CD4-positive, alpha-beta T cell (primary cell): ENCODE data around the gene TRMT112. TPM values are rescaled to one million over a fixed set of nuclear protein-coding genes. Genes with fewer than 3 reads are reported as not detected.
A peak's percentile ranks its signal among the peaks of the same experiment; 100 is the strongest.

Experiments used
- ATAC-seq: fragments of 200-7000 bp; cut with Tn5 transposase; one replicate; pipeline ENCODE4 v1.10.0; 2022; ENCODE audit warnings: mild to moderate bottlenecking; ENCODE audit not compliant: poor library complexity
- CTCF ChIA-PET: fragments of 350-600 bp; sonication (Branson Sonifier 250); formaldehyde crosslinking; loops from one replicate; lab custom pipeline; 2021; ENCODE audit warnings: antibody characterized with exemption, inconsistent platforms; lab: Charles Lee
- POLR2A ChIA-PET: fragments of 350-600 bp; sonication (Branson Sonifier 250); formaldehyde crosslinking; loops from one replicate; lab custom pipeline; 2021; ENCODE audit warnings: antibody characterized with exemption, inconsistent platforms; lab: Charles Lee
- DNase-seq, 14 experiments: peaks; one replicate each; pipeline ENCODE4 v3.0.0-alpha.2; 2013 to 2020; ENCODE audit warnings: mixed read lengths in 2 of 14
- H3K27ac ChIP-seq, 2 donors: one replicate each; pipeline versions ENCODE4 v1.5.1 to v1.7.0; 2013; ENCODE audit warnings: low read length in 2 of 2, low read depth in 1 of 2, mild to moderate bottlenecking in 1 of 2
- H3K27me3 ChIP-seq, 2 experiments: 1 replicate in 1 of 2; 2 replicates in 1 of 2; pipeline versions ENCODE4 v1.6.1 to v1.7.0; 2013; ENCODE audit warnings: low read length in 2 of 2, control low read depth in 1 of 2, mild to moderate bottlenecking in 1 of 2, moderate library complexity in 1 of 2; ENCODE audit not compliant: insufficient read depth in 2 of 2, control insufficient read depth in 1 of 2
- H3K36me3 ChIP-seq: one replicate; pipeline ENCODE4 v1.6.1; 2013; ENCODE audit warnings: low read length, control low read depth; ENCODE audit not compliant: insufficient read depth
- H3K4me1 ChIP-seq: one replicate; pipeline ENCODE4 v1.6.1; 2013; ENCODE audit warnings: low read length, control low read depth; ENCODE audit not compliant: insufficient read depth
- H3K4me3 ChIP-seq: one replicate; pipeline ENCODE4 v1.5.1; 2013; ENCODE audit warnings: mild to moderate bottlenecking, low read length, moderate library complexity
- H3K9me3 ChIP-seq, 2 experiments: 1 replicate in 1 of 2; 2 replicates in 1 of 2; pipeline versions ENCODE4 v1.6.1 to v1.7.0; 2013; ENCODE audit warnings: low read length in 2 of 2, mild to moderate bottlenecking in 2 of 2, control low read depth in 1 of 2, moderate library complexity in 1 of 2; ENCODE audit not compliant: control insufficient read depth in 1 of 2, insufficient read depth in 1 of 2
- H3K27ac Mint-ChIP-seq: one replicate; pipeline ENCODE4 v1.8.0; 2020; ENCODE audit warnings: mixed read lengths
- H3K27me3 Mint-ChIP-seq: one replicate; pipeline ENCODE4 v1.8.0; 2021; ENCODE audit warnings: mixed read lengths
- H3K36me3 Mint-ChIP-seq: one replicate; pipeline ENCODE4 v1.8.0; 2021; ENCODE audit warnings: low read depth, mixed read lengths
- H3K4me1 Mint-ChIP-seq: one replicate; pipeline ENCODE4 v1.8.0; 2021; ENCODE audit warnings: low read depth, mixed read lengths
- H3K4me3 Mint-ChIP-seq: one replicate; pipeline ENCODE4 v1.8.0; 2020; ENCODE audit warnings: mild to moderate bottlenecking, mixed read lengths
- H3K9me3 Mint-ChIP-seq: one replicate; pipeline ENCODE4 v1.8.0; 2020; ENCODE audit warnings: mixed read lengths
- intact Hi-C, 2 experiments: fragments of 100-400 bp; cut with DNase I in 1 of 2; cut with micrococcal nuclease in 1 of 2; formaldehyde crosslinking; loops; one replicate each; pipeline versions ENCODE4 v1.15.1 to v1.9.0; 2023 to 2025; cut with DNase I, micrococcal nuclease
- total RNA-seq, 174 experiments: library from RNA in 2 of 174; stranded (reverse) in 2 of 174; gene quantifications; one replicate each; pipeline ENCODE4 v1.2.3 and lab custom pipeline; 2021 to 2026
- TF ChIP-seq, protein P1 (sequence below): fragments of 200-600 bp; IDR thresholded peaks from one replicate; pipeline ENCODE4 v1.8.0; 2022; ENCODE audit warnings: antibody characterized with exemption, mild to moderate bottlenecking

TRMT112 gene
- total RNA-seq, 2 experiments from 2014 or later, result 70.5 to 71.4 TPM

DNA sequence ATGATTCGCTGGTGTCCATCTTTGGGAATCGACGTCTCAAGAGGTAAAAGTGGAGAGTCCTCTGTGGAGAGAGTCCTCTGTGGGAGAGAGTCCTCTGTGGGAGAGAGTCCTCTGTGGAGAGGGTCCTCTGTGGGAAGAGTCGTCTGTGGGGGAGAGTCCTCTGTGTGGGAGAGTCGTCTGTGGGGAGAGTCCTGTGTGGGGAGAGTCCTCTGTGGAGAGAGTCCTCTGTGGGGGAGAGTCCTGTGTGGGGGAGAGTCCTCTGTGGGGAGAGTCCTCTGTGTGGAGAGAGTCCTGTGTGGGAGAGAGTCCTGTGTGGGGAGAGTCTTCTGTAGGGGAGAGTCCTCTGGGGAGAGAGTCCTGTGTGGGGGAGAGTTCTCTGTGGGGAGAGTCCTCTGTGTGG is 3.7 kb upstream of the TRMT112 start:
- Mint-ChIP-seq H3K4me3 (peak overlapping the region; percentile 62), H3K4me1 (peaks cover 38% of the 10 kb centered on the region)
- intact Hi-C loops, result no loop called here

DNA sequence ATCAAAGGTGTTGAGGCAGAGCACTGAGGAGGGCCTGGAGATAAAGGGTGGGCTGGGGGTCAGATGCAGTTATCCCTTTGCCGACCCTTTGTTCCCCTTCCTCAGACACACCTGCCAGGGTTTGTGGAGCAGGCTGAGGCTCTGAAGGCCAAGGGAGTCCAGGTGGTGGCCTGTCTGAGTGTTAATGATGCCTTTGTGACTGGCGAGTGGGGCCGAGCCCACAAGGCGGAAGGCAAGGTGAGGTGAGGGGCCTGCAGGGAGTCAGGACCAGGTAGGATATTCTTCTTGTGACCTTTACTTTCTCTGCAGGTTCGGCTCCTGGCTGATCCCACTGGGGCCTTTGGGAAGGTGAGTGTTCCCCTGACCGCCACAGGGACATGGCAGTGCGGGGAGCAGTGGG is 3.2 kb upstream of the TRMT112 start:
- Mint-ChIP-seq H3K9me3 (no peaks in the 10 kb centered on the region), H3K4me1 (peaks cover 38% of the 10 kb centered on the region), H3K4me3 (peak overlapping the region; percentile 62), H3K27ac (peak overlapping the region; percentile 98), H3K36me3 (peaks cover 48% of the 10 kb centered on the region), H3K27me3 (no peaks in the 10 kb centered on the region)
- peaks cover 23% of the 10 kb centered on the region for H3K36me3 ChIP-seq
- DNase-seq, result peak in 1 of 14 experiments; percentile 14
- intact Hi-C loops, result no loop called here
- ChIA-PET CTCF (no interaction called here), POLR2A (no interaction called here)
- peaks cover 33% of the 10 kb centered on the region for H3K4me1 ChIP-seq
- H3K9me3 ChIP-seq, result no peaks in the 10 kb centered on the region
- H3K4me3 ChIP-seq, result no peak overlapping the region
- no peak overlapping the region for H3K27ac ChIP-seq
- TF ChIP-seq, protein P1, sequence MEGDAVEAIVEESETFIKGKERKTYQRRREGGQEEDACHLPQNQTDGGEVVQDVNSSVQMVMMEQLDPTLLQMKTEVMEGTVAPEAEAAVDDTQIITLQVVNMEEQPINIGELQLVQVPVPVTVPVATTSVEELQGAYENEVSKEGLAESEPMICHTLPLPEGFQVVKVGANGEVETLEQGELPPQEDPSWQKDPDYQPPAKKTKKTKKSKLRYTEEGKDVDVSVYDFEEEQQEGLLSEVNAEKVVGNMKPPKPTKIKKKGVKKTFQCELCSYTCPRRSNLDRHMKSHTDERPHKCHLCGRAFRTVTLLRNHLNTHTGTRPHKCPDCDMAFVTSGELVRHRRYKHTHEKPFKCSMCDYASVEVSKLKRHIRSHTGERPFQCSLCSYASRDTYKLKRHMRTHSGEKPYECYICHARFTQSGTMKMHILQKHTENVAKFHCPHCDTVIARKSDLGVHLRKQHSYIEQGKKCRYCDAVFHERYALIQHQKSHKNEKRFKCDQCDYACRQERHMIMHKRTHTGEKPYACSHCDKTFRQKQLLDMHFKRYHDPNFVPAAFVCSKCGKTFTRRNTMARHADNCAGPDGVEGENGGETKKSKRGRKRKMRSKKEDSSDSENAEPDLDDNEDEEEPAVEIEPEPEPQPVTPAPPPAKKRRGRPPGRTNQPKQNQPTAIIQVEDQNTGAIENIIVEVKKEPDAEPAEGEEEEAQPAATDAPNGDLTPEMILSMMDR, result no peak
- H3K27me3 ChIP-seq, result no peaks in the 10 kb centered on the region
- no peak for ATAC-seq

More for the DNA sequence above, 3.7 kb upstream of the TRMT112 start:
- ATAC-seq (no peak), DNase-seq (no peak)
- CTCF ChIA-PET, result no interaction called here
- no peaks in the 10 kb centered on the region for H3K27me3 Mint-ChIP-seq
- H3K27me3 ChIP-seq, result no peaks in the 10 kb centered on the region
- peaks cover 21% of the 10 kb centered on the region for H3K36me3 ChIP-seq
- peaks cover 32% of the 10 kb centered on the region for H3K4me1 ChIP-seq
- no peaks in the 10 kb centered on the region for H3K9me3 Mint-ChIP-seq
- no peak overlapping the region for H3K4me3 ChIP-seq
- TF ChIP-seq, protein P1, result no peak
- peak overlapping the region; percentile 98 for H3K27ac Mint-ChIP-seq
- POLR2A ChIA-PET, result no interaction called here
- no peak overlapping the region for H3K27ac ChIP-seq
- H3K9me3 ChIP-seq, result no peaks in the 10 kb centered on the region
- H3K36me3 Mint-ChIP-seq, result peaks cover 48% of the 10 kb centered on the region

DNA sequence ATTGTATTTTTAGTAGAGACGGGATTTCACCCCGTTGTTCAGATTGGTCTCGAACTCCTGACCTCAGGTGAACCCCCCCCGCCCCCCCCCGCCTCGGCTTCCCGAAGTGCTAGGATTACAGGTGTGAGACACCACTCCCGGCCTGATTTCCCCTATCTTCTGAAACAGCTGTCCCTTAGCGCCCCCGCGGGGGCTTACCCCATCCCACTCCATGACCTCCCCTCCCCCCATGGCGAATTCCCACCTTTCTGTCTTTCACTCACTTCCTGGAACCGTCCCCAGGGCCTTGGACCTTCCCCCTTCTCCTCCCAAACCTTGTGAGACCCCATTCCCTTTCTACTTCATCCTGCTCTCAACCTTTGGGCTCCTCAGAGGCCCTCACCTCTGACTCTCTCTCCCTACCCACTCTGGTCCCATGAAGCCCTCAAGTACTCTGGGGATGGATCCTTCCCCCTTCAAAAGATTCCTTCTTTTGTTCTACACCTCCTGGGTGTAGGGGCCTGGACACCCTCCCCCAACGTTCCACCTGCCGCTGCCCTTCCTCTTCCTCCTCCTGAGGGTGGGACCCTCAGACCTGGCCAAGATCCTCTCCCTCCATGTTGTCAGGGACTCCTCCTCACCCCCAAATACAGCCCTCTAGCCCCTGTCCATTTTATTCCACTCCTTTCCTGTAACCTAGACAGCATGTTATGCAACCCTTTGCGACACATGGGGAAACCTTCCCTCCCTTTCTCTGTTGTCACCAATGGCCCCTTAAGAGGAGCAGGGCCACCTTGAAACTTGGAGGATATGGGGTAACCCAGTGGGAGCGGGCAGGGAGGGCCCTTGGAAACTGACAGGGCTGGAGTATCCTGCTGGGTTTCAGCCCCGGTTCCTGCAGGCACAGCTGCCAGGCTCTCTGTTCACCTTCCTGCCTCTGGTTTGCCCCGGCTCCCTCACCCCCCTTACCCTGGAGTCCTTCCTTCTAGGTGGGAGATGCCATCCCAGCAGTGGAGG is 1.7 kb upstream of the TRMT112 start:
- H3K9me3 ChIP-seq, result no peaks in the 10 kb centered on the region
- Mint-ChIP-seq H3K9me3 (no peaks in the 10 kb centered on the region), H3K36me3 (peaks cover 48% of the 10 kb centered on the region), H3K4me3 (peak overlapping the region; percentile 92), H3K27ac (peak overlapping the region; percentile 98), H3K27me3 (no peaks in the 10 kb centered on the region), H3K4me1 (peaks cover 38% of the 10 kb centered on the region)
- TF ChIP-seq, protein P1, result no peak
- H3K36me3 ChIP-seq, result peaks cover 38% of the 10 kb centered on the region
- H3K27ac ChIP-seq, result peak overlapping the region; percentile 64 to 85
- H3K27me3 ChIP-seq, result no peaks in the 10 kb centered on the region
- peaks cover 33% of the 10 kb centered on the region for H3K4me1 ChIP-seq
- intact Hi-C loops, result loop anchor here (1.0 to 5.0 kb wide), 3 partner anchors 19 to 40 kb away; partner anchors contain the start of gene RPS6KA4 (in 2 of the 2)
- ChIA-PET POLR2A (interaction anchor here (1.3 to 4.0 kb wide), 10 partner anchors 15 to 1479 kb away, joined by 6 to 105 read pairs (median 36); partner anchors contain the start of genes CATSPERZ, CCDC88B, ESRRA and FERMT3), CTCF (interaction anchor here (1.5 to 3.0 kb wide), 8 partner anchors 13 to 114 kb away, joined by 3 to 39 read pairs (median 14); partner anchors contain the start of genes BAD, CCDC88B and ESRRA)
- peak overlapping the region; percentile 96 for H3K4me3 ChIP-seq
- ATAC-seq, result no peak
- DNase-seq, result peak in 1 of 14 experiments; percentile 32
